Sciatic nerve (tissue), 2 donors: Measurements from ENCODE around the gene TSPAN5. TPM values are rescaled to one million over a fixed set of nuclear protein-coding genes. Genes with fewer than 3 reads are reported as not detected.
"Not testable (repeated sequence)": the region's sequence is repeated elsewhere in the genome, so short reads cannot be mapped to it uniquely, and the experiment has no call there.

Experiments used
- ATAC-seq: fragments of 200-7000 bp; cut with Tn5 transposase; one replicate; pipeline ENCODE4 v1.9.1; 2020; ENCODE audit warnings: mild to moderate bottlenecking, moderate library complexity
- DNase-seq: peaks from one replicate; pipeline ENCODE4 v3.0.0-alpha.2; 2020; ENCODE audit warnings: low spot score
- intact Hi-C: fragments of 100-400 bp; cut with DNase I; formaldehyde crosslinking; loops from one replicate; pipeline ENCODE4 v1.14.2; 2022
- total RNA-seq: library from RNA; stranded (reverse); fragmentation: NEBNext Ultra II Directional; extraction: Animal tissue kit (Norgen Biotek cat#: 25700); gene quantifications from one replicate; pipeline ENCODE4 v1.2.1, GENCODE V29; 2021
- donor health status: DM: no; HTN: no; CAD: no.
- donor health status: DM: no; HTN: no; CAD: no.

TSPAN5 gene
- total RNA-seq, 1 donor from 2014 or later: 19.1 TPM

DNA sequence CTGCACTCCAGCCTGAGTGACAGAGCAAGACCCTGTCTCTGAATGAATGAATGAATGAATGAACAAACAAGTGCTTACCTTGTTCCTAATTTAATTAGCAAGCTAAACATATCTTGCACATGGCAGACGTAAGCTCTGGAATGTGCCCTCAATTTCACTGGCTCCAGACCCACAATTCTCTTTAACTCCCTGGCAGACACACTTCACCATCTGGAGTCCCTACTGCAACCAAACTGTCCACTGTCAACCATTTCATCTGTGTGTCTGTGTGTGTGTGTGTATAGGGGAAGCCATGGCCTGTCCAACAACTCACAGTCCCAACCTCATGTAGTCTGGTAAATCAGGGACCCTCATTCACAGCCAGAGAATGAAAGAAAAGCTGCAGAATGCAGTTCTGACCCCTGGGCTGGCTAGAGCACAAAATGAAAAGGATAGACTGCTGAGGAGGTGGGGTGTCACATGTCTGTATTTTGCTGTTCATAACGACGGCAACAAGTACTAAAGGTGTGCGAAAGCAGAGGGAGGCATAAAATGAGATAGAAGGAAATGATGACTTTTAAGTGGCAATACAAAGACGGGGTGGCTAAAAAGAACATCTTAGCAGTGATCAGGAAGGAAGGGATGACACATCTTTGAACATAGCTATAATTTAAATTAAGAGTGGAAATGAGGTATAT, 114.1 kb downstream of the TSPAN5 start:
- no peak for DNase-seq
- intact Hi-C loops: no loop called here
- no peak for ATAC-seq

DNA sequence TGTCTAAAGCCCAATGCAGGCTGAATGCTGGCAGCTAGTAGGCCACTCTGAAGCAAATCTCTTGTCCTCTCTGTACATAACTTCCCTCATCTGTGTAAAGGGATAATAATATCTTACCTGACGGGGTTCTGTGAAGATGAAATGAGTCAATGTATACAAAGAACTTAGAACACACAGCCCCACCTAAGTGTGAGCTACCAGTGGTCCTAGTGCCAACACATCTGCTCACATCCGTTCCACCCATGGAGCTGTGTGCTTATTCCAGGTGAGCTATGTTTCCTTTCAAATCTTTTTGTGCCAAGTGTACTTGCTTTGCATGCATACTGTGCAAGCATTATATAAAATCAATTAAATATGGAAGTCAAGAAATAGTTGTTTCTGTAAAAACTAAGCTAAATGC, 116.4 kb downstream of the TSPAN5 start:
- no peak for ATAC-seq
- DNase-seq: no peak
- intact Hi-C loops: no loop called here

DNA sequence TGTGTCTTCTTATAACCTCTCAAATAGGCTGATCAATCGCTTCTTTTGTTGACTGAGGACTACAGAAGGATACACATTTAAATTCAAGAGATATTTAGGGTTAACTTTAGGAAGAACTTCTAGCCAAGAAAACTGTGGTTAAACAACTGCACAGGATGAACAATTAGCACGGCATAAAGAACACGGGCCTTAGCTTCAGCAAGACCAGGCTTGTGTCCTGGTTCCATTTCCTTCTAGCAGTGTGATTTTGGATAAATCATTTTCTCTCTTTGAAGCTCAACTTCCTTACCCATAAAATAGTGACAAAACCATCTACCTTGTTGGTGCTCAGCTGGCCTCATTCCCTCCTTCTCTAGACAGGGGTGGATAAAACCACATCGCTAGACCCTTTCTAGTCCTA, 117.6 kb downstream of the TSPAN5 start:
- no peak for DNase-seq
- no peak for ATAC-seq
- intact Hi-C loops: no loop called here

DNA sequence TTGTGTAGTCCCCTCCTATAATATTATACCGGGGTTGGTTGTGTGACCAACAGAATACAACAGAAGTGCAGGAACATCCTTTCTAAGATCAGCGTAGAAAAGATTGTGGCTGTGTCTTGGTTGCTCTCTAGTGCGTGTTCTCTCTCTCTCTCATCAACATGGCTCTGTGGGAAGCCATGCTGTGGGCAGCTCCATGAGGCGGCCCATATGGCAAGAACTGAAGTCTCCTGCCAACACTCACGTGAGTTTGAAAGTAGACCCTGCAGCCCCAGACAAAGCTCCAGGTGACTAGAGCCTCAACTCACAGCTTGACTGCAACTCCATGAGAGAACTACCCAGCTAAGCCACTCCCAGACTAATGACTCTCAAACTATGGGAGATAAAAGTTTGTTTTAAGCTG, 118.7 kb downstream of the TSPAN5 start:
- intact Hi-C loops: no loop called here
- no peak for DNase-seq
- ATAC-seq: no peak

DNA sequence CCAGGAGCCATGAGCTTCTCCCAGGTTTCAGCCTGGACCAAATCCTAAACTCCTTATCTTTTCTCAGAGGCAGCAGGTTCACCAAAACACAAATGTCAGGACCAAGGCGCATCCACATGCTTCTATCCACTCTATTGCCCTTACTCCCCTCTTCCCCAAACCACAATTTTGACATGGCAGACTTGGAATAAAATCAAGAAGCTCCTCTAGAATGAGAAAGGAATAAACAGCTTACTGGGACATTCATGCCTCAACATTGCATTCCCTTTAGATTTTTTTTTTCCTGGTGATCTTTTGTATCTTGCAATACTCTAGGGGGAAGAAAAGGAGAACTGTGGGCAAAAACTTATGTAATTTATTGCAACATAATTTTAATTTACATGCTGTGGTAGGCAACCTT, 119.1 kb downstream of the TSPAN5 start:
- ATAC-seq (no peak), DNase-seq (no peak)
- intact Hi-C loops: no loop called here

DNA sequence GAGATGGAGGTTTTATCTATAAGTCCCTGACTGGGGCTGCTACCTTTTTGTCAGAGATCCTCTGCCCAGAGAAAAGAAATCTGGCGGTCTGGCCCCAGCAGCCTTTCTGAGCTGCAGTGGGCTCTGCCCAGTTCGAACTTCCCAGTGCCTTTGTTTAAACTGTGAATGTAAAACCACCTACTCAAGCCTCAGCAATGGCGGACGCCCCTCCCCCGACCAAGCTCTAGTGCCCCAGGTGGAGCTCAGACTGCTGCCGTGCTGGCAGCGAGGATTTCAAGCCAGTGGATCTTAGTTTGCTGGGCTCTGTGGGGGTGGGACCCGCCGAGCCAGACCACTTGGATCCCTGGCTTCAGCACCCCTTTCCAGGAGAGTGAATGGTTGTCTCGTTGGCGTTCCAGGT, 121.8 kb downstream of the TSPAN5 start:
- DNase-seq (no peak), ATAC-seq (no peak)

DNA sequence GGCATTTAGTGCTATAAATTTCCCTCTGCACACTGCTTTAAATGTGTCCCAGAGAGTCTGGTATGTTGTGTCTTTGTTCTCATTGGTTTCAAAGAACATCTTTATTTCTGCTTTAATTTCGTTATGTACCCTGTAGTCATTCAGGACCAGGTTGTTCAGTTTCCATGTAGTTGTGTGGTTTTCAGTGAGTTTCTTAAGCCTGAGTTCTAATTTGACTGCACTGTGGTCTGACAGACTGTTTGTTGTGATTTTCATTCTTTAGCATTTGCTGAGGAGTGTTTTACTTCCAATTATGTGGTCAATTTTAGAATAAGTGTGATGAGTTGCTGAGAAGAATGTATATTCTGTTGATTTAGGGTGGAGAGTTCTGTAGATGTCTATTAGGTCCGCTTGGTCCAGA, 124.3 kb downstream of the TSPAN5 start:
- DNase-seq, intact Hi-C loops, ATAC-seq: not testable (repeated sequence)

More for the DNA sequence above, 121.8 kb downstream of the TSPAN5 start:
- intact Hi-C loops: no loop called here

DNA sequence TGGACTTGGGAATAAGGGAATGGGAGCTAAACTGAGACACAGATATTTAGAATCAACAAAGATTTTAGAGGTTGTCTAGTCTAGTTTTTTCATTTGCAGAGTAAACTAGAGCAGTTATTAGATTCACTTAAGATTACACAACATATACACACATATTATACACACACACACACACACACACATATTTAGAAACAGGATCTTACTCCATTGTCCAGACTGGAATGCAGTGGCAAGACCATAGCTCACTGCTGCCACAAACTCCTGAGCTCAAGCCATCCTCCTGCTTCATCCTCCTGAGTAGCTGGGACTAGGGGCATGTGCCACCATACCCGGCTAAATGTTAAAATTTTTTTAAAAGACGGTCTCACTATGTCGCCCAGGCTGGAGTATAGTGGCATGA, 127.8 kb downstream of the TSPAN5 start:
- intact Hi-C loops: no loop called here
- DNase-seq (no peak), ATAC-seq (no peak)

DNA sequence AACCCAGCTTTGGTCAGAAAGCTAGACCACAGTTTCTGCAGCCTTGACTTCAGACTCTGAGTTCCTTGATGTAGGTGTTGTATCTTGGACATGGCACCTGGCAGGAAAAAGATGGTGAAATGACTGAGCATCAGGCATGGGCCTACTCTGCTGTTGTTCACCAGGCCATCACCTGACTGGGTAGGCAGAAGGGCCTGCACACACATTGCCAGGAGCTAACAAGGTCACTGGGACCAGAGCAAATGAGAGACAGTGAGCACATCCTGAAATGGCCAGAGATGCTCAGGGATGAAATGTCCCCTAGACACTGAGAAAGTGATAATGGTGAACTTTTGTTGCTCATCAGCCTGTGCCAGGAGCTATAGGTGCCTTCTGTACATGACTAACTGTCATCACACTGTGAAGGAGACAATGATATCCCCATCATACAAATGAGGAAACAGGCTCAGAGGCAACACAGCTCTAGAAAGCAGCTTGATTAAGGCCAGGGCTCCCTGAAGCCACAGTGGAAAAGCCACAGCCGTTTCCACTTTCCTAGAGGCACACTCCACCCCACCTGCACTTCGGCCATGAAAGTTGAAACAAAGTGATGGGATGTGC, 128.3 kb downstream of the TSPAN5 start:
- intact Hi-C loops: no loop called here
- DNase-seq: no peak
- ATAC-seq: no peak

DNA sequence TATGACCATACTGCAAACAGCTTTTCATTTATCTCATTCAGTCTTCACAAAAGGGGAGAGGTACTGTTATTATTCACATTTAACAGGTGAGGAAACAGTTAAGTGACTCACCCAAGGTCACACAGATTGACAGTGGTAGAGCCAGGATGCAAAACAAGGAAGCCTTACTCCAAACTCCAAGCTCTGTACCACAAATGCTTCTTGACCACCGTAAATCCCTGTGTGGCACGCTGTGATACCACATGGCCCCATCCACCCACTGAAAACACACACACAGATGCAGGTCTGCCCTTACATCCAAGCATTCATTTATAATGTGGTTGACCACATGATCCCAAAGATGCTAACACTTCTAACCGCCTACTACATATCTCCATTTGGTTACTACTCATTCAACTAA, 129.5 kb downstream of the TSPAN5 start:
- no peak for ATAC-seq
- no peak for DNase-seq
- intact Hi-C loops: no loop called here

DNA sequence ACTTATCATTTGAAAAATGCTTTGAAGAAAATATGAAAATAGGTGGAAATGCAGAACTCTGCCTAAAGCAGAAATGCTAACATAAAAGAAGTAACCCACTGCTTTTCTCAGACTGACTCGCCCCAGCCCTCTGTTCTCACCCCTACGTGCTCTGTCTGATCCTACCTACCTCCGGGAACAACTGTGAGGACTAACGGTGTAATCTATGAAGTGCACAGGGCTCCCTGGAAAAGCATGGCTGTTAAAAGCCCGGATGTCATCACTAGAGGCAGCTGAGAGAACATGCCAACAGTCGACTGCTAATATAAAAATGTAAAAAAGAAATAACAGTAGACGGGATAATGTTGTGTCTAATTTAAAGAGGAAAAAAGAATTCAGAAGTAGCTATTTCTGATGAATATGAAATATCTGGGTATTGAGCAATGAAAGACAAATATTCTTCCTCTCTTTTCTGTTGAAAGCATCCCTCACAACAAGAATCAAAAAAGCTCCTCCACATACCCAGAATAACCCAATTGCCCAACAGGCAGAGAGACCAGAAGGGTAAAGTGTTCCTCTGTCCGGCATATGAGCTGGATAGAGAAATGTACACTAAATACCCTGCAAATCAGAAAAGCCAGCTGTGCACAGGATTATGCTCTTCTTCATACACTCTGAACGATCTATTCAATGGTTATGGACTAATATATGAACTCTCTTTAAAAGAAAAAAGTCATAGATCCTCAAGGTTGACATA, 130.7 kb downstream of the TSPAN5 start:
- no peak for ATAC-seq
- no peak for DNase-seq

DNA sequence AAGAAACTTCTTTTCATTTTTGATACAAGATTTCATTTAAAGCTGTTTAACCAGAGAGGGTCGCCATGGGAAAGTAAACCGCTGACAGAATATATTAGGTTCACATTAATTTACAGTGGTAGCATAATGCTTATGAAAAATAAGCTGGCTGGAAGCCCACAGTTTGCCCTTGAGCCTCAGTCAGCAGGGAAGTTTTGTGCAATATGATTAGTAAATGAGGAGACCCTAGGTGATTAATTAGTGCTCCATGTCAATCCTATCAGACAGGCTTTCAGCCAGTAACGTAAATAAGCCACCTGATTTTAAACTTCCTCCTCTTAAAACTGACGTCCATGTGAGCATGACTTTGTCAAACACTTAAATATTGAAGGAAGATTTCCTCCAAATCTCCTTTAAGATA, 134.2 kb downstream of the TSPAN5 start:
- no peak for DNase-seq
- ATAC-seq: no peak
- intact Hi-C loops: no loop called here

More for the DNA sequence above, 130.7 kb downstream of the TSPAN5 start:
- intact Hi-C loops: no loop called here

DNA sequence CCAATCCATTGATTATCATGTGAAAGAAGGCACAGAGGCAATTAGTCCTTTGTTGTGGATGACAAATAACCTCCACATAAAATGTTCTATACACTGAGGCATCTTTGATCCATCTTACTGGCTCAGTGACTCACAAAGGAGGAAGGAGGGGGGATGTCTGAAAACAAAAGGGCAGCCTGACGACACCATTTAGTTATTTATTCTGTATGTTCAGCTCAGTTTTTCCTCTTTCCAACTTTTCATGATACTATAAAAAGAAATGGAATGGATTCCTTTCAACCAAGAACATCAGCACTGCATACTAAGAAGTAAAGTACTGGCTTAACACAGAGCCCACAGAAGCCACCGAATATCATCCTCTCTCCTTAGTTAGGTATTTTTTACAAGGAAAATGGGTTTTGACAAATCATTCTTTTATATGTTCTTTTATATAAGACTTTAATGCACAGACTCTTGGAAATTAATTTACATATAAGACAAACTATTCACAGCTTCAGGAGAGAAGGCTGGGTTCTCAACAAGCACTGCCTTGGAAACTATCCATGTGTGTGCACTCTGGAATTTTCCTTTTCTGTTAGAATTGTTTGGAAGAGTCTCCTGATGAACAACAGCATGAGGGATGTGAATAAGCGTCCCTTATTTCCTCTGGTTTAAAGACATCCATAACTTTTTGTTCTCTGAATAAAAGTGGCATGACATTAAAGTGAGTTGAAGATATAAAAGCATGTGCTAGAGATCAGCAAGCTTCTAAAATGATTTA, 135.6 kb downstream of the TSPAN5 start:
- ATAC-seq (no peak), DNase-seq (no peak)
- intact Hi-C loops: no loop called here

DNA sequence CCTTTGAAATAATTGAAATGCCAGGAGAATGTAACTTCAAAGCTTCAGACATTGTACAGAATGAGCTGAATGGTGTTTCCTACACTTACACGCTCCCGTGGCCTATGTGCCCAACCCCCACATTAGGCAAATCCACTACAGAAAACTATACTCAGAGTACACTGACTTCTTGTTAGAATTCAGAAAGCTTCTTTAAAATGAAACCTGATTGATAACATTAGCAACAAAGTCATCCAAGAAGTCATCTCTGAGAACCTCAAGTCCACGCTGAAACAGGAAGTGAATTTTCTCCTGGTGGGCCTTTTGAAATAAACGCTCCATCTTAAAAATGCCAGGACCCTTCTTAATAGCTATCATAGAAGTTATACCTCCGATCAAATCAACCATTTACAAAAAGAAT, 136.3 kb downstream of the TSPAN5 start:
- intact Hi-C loops: no loop called here
- ATAC-seq (no peak), DNase-seq (no peak)

DNA sequence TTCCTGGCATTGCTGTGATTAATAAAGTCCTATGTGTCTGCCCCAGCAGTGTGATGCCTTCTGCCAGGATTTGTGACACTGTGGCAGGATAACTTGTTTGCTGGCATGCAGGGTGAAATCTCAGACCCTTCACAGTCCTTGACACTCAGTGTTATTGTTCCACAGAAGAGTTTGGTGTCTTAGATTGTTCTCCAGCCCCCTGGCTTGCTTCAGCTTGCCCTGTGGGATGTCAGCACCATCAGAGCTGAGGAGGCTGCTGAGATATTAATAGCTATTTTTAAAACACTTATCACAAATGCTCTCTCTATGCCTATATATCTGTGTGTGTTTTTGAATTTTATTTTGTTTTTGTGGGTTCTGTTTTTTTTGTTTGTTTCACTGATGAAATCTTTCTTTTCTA, 136.9 kb downstream of the TSPAN5 start:
- no peak for DNase-seq
- ATAC-seq: no peak
- intact Hi-C loops: no loop called here

DNA sequence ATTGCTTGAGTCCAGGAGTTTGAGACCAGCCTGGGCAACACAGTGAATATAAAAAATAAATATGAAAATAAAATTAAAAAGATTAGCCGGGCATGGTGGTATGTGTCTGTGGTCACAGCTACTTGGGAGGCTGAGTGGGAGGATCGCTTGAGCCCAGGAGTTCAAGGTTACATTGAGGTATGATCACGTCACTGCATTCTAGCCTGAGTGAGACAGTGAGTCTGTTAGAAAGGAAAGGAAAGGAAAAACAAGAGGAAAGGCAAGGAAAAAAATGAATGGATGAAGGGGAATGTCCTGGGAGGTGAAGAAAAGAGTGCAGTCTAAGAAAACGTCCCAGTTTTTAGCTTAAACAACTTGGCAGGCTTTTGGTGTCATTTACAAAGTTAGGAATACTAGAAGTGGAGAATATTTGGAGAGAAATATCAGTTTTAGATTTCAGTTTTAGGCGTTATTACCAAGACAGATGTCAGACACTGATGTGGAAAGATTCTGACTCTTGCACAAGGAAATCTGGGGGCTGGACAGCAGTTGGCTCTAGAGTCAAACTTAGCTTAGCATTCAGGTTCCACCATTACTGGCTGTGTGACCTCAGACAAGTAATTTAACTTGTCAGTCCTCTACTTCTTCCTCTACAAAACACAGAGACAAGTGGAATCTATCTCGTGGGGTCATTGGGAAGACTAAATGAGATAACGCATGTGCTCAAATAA, 139.0 kb downstream of the TSPAN5 start:
- no peak for ATAC-seq
- intact Hi-C loops: no loop called here

DNA sequence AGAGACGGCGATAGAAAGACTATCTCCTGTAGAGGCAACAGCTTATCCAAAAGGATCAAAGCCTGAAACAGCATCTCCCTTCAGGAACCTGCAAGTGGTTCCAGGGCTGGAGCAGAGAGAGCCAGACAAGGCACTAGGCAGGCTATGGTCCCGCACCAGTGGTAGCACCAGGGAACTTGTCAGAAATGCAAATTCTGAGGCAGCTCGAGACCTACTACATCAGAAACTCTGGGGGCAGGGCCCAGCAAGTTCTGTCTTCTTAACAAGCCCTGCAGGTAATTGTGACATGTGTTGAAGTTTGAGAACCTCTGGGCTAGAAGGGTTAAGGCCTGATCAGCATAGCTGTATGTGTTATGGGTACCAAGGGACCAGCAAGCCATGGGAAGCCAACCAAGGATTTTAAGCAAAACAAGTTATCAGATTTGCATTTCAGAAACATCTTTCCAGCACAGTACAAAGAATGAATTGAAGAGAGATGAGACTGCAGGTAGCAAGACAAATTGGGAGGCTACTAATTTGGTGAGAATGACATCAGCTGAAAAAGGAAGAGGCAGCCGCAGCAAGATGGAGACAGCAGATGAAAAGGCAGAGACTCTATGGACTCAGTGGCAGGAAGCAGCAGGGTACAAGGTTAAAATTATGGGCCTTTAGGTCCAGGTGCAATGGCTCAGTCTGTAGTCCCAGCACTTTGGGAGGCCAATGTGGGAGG, 139.7 kb downstream of the TSPAN5 start:
- intact Hi-C loops: no loop called here
- ATAC-seq (no peak), DNase-seq (no peak)

More for the DNA sequence above, 139.0 kb downstream of the TSPAN5 start:
- no peak for DNase-seq

DNA sequence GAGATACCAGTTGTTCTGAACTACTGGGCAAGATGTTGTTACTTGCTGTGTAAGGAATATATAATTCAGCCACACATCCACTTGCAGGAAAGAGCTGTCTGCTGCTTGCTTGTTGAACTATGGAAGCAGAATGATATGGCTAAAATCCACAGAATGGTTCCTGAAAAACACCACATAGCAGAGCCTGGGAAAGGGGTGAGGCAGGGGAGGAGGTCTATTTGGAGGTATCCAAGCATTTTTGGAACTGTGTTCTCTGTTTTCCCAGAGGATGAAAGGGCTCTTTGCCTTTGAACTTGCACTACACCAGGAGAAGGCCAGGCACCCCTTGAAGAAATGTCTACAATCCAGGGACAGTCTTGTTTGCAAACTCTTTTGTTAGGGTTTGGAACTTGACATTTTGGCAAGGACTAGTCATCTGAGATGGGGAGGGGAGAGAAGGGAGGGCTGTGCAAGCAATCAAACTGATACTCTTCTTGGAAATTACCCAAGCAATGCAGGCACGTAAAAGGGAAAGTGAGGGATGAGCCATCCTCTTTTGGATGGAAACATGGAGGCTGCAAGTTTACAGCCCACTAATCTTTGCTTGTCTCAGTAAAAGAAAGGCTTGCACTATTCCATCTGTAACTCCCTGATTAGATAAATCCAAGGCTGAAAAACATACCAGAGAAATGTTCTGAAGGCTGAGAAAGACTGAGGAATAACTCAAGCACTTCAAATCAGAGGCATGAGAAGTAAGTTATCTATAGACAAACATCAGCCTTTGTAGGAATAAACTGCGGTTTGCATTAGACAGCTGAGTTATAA, 141.0 kb downstream of the TSPAN5 start:
- DNase-seq (no peak), ATAC-seq (no peak)
- intact Hi-C loops: no loop called here
